Neural progenitor cell (in vitro differentiated cells): ENCODE results near the gene FMO2.

Experiments
- CTCF ChIP-seq: fragments of 200-600 bp; sonication (generic); IDR thresholded peaks from 2 replicates; pipeline ENCODE4 v1.5.1; 2017; ENCODE audit warnings: antibody characterized with exemption, mild to moderate bottlenecking
- EZH2 ChIP-seq: fragments of 200-600 bp; sonication (generic); IDR thresholded peaks from 2 replicates; pipeline ENCODE4 v1.6.1; 2017; ENCODE audit warnings: antibody characterized with exemption, mild to moderate bottlenecking, moderate library complexity
- EZH2phosphoT487 ChIP-seq: fragments of 200-600 bp; sonication (generic); IDR thresholded peaks from 2 replicates; pipeline ENCODE4 v1.6.1; 2017; ENCODE audit warnings: antibody characterized with exemption

GRCh38 chr1:171172471-171172870, 12.6 kb upstream of the FMO2 start:
- no peak for TF ChIP-seq CTCF
- no peak for TF ChIP-seq EZH2phosphoT487
- TF ChIP-seq EZH2 = no peak
